ENCODE data around the gene SLC4A1AP.

DNA sequence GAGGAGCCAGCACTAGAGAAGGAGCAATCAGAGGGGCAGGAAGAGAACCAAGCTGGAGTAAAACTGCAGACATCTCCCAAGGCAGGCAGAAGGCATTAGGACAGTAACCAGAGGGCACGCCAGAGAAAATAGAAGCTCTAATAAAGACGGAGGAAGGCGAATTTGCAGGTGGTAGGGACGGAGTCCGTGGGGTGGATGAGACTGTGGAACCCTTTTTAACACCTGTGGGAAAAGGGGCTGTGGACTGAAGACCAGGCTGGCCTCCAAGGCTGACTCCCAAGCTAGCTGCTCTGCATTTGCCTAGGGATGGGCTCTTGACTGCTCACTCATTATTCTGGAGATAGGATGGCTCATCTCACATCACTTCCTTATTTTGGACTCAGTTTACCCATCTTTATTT lies 49.5 kb downstream of the SLC4A1AP start:
- TF ChIP-seq, protein P1, sequence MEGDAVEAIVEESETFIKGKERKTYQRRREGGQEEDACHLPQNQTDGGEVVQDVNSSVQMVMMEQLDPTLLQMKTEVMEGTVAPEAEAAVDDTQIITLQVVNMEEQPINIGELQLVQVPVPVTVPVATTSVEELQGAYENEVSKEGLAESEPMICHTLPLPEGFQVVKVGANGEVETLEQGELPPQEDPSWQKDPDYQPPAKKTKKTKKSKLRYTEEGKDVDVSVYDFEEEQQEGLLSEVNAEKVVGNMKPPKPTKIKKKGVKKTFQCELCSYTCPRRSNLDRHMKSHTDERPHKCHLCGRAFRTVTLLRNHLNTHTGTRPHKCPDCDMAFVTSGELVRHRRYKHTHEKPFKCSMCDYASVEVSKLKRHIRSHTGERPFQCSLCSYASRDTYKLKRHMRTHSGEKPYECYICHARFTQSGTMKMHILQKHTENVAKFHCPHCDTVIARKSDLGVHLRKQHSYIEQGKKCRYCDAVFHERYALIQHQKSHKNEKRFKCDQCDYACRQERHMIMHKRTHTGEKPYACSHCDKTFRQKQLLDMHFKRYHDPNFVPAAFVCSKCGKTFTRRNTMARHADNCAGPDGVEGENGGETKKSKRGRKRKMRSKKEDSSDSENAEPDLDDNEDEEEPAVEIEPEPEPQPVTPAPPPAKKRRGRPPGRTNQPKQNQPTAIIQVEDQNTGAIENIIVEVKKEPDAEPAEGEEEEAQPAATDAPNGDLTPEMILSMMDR (IDR thresholded peaks at IDR 0.05): no peak
- TF ChIP-seq RCOR1 (IDR thresholded peaks at IDR 0.05; ENCODE audit: low read depth, low read length): no peak
- no peak for TF ChIP-seq REST (IDR thresholded peaks at IDR 0.05)
